GM12878 (cell line): ENCODE data around the gene KIAA1586. TPM values are rescaled to one million over a fixed set of nuclear protein-coding genes. Genes with fewer than 3 reads are reported as not detected.

ENCODE experiments used
- ATAC-seq: fragments of 200-7000 bp; cut with Tn5 transposase; 3 replicates; pipeline ENCODE4 v1.9.1; 2020; ENCODE audit warnings: mild to moderate bottlenecking, moderate library complexity
- BruUV-seq: library from RNA; stranded (reverse); fragments of 400-500 nt; replicated peaks from 2 replicates; lab custom pipeline; 2021; lab: Mats Ljungman, UMichigan
- CTCF ChIA-PET: fragments of 300-600 bp; sonication (Branson Sonifier 250); formaldehyde crosslinking; extraction: SDS; loops from one replicate; lab custom pipeline; 2021; ENCODE audit warnings: inconsistent platforms; lab: Yijun Ruan, JAX
- POLR2A ChIA-PET: fragments of 350-600 bp; formaldehyde crosslinking; extraction: SDS; loops from one replicate; lab custom pipeline; 2021; ENCODE audit warnings: inconsistent platforms; lab: Charles Lee
- RAD21 ChIA-PET: fragments of 300-600 bp; sonication (Branson Sonifier 250); formaldehyde crosslinking; loops from one replicate; lab custom pipeline; 2023; ENCODE audit warnings: antibody characterized with exemption; ENCODE audit not compliant: unreplicated experiment; lab: Charles Lee
- SMC1A ChIA-PET: fragments of 300-600 bp; sonication (Branson Sonifier 250); formaldehyde crosslinking; loops from one replicate; lab custom pipeline; 2023; ENCODE audit not compliant: unreplicated experiment, uncharacterized antibody; lab: Charles Lee
- DNase-seq: peaks from one replicate; pipeline ENCODE4 v3.0.0-alpha.2; 2011; ENCODE audit warnings: low read depth, low spot score
- FAIRE-seq: peaks from 3 replicates; lab custom pipeline; 2011; peaks lifted over from hg19 to GRCh38; lab: Jason Lieb, UNC
- H2AFZ ChIP-seq: 2 replicates; pipeline ENCODE4 v1.6.0; 2011; ENCODE audit warnings: low read depth, low read length, control low read depth; ENCODE audit not compliant: control insufficient read depth
- H3K27ac ChIP-seq: 2 replicates; pipeline ENCODE4 v1.5.1; 2011; ENCODE audit warnings: control low read depth; ENCODE audit not compliant: control insufficient read depth, insufficient read depth
- H3K27me3 ChIP-seq, 2 experiments: replicated peaks in 1 of 2; 2 replicates each; pipeline versions ENCODE4 v1.6.0 to v1.6.1; 2011; ENCODE audit warnings: low read length in 1 of 2; ENCODE audit not compliant: control insufficient read depth in 2 of 2, insufficient read depth in 2 of 2
- H3K36me3 ChIP-seq, 2 experiments: 2 replicates each; pipeline ENCODE4 v1.5.1; 2011; ENCODE audit warnings: low read length in 1 of 2; ENCODE audit not compliant: control insufficient read depth in 2 of 2, insufficient read depth in 2 of 2
- H3K4me1 ChIP-seq: 2 replicates; pipeline ENCODE4 v1.6.1; 2011; ENCODE audit warnings: mild to moderate bottlenecking, low read length, moderate library complexity, mixed read lengths; ENCODE audit not compliant: control insufficient read depth, insufficient read depth
- H3K4me2 ChIP-seq: 2 replicates; pipeline ENCODE4 v1.6.0; 2011; ENCODE audit warnings: control low read depth; ENCODE audit not compliant: control insufficient read depth, insufficient read depth
- H3K4me3 ChIP-seq: fragments of 200-600 bp; sonication (generic); 2 replicates; pipeline ENCODE4 v1.5.1; 2016
- H3K79me2 ChIP-seq: 2 replicates; pipeline ENCODE4 v1.6.0; 2011; ENCODE audit warnings: low read length; ENCODE audit not compliant: control insufficient read depth, insufficient read depth
- H3K9ac ChIP-seq: 2 replicates; pipeline ENCODE4 v1.8.0; 2011; ENCODE audit warnings: low read length, control low read depth, mixed read lengths; ENCODE audit not compliant: control insufficient read depth, insufficient read depth
- H3K9me3 ChIP-seq: replicated peaks from 3 replicates; pipeline ENCODE4 v1.5.1; 2011; ENCODE audit warnings: mild to moderate bottlenecking, low read length; ENCODE audit not compliant: control insufficient read depth, insufficient read depth
- H4K20me1 ChIP-seq: 2 replicates; pipeline ENCODE4 v1.6.0; 2011; ENCODE audit not compliant: control insufficient read depth, insufficient read depth
- BCLAF1 ChIP-seq: fragments of 450-650 bp; IDR thresholded peaks from 2 replicates; pipeline ENCODE4 v1.6.1; 2017; ENCODE audit warnings: antibody characterized with exemption, mild to moderate bottlenecking, moderate library complexity
- CBFB ChIP-seq: IDR thresholded peaks from 2 replicates; pipeline ENCODE4 v1.6.1; 2016; ENCODE audit warnings: antibody characterized with exemption, low read depth
- FOXK2 ChIP-seq: fragments of 450-650 bp; IDR thresholded peaks from 2 replicates; pipeline ENCODE4 v1.6.1; 2017; ENCODE audit warnings: mild to moderate bottlenecking, moderate library complexity
- IKZF1 ChIP-seq: fragments of 450-650 bp; conservative IDR thresholded peaks from 2 replicates; pipeline ENCODE4 v1.6.1; 2017; ENCODE audit warnings: antibody characterized with exemption, mild to moderate bottlenecking
- JUNB ChIP-seq: IDR thresholded peaks from 2 replicates; pipeline ENCODE4 v1.6.1; 2016; ENCODE audit warnings: antibody characterized with exemption, mild to moderate bottlenecking
- PBX3 ChIP-seq: IDR thresholded peaks from 2 replicates; pipeline ENCODE4 v1.6.1; 2011; ENCODE audit warnings: mild to moderate bottlenecking, low read depth, low read length, moderate library complexity; ENCODE audit not compliant: insufficient replicate concordance
- SUPT20H ChIP-seq: IDR thresholded peaks from 2 replicates; pipeline ENCODE4 v1.6.1; 2011; ENCODE audit warnings: low read depth, mild to moderate bottlenecking, low read length, moderate library complexity, borderline replicate concordance; ENCODE audit not compliant: control insufficient read depth
- USF1 ChIP-seq: IDR thresholded peaks from 2 replicates; pipeline ENCODE4 v1.6.1; 2011; ENCODE audit warnings: borderline replicate concordance, low read depth, mild to moderate bottlenecking, moderate library complexity, mixed read lengths, low read length; ENCODE audit not compliant: insufficient read depth; ENCODE audit errors: extremely low read length
- WGBS: methylation state at CpG from one replicate; pipeline ENCODE4 v1.1.6; 2016; ENCODE audit warnings: low lambda C conversion rate; ENCODE audit not compliant: insufficient replicate concordance, insufficient coverage; ENCODE audit errors: missing lambda C conversion rate; 5-methylcytosine and 5-hydroxymethylcytosine counted together
- in situ Hi-C: fragments of 300-500 bp; cut with MboI; formaldehyde crosslinking; loops from 9 replicates; pipeline ENCODE4 v1.14.3; 2018; ENCODE audit warnings: mixed read lengths
- intact Hi-C: fragments of 100-400 bp; cut with micrococcal nuclease; formaldehyde crosslinking; loops from one replicate; pipeline ENCODE4 v1.14.2; 2022; ENCODE audit not compliant: unreplicated experiment
- polyA plus RNA-seq, 11 experiments: library from polyadenylated mRNA; depleted of rRNA in 4 of 11; unstranded in 6 of 11; stranded (reverse) in 5 of 11; fragments of >200 nt; fragmentation: Nextera tagmentation in 4 of 11; fragmentation: Illumina TruSeq in 1 of 11; extraction: Ambion mirVana in 4 of 11; extraction: Trizol in 1 of 11; gene quantifications; 1 replicate in 1 of 11; 2 replicates in 10 of 11; pipeline versions ENCODE4 v1.2.1 to v1.2.3, GENCODE V29; 2011 to 2016; ENCODE audit warnings: inconsistent platforms in 2 of 11, missing spikeins in 2 of 11, low read depth in 1 of 11
- total RNA-seq, 4 experiments: library from RNA; depleted of rRNA in 3 of 4; stranded (reverse); fragments of >200 nt in 3 of 4; fragmentation: Illumina TruSeq in 1 of 4; extraction: Trizol in 1 of 4; gene quantifications; 2 replicates each; pipeline versions ENCODE4 v1.2.1 to v1.2.3, GENCODE V29; 2013 to 2021

The KIAA1586 gene
- total and polyA plus RNA-seq, 10 of the 15 experiments (the other 5 are each of a cell fraction or from before 2014, with no cell fraction given) = 13.1 to 33.1 (median 21.2) TPM

GRCh38 chr6:57026001-57026400 lies 20.5 kb upstream of the KIAA1586 start (continued):
- no peak for TF ChIP-seq SUPT20H

- Histone ChIP-seq H3K27me3 (no peaks in the 10 kb centered on the region), H3K27ac (no peak overlapping the region), H2AFZ (no peak overlapping the region), H3K4me2 (no peak overlapping the region), H3K4me3 (no peak overlapping the region), H3K4me1 (no peaks in the 10 kb centered on the region), H3K36me3 (no peaks in the 10 kb centered on the region), H3K9me3 (peaks cover 5% of the 10 kb centered on the region; the same call in 1 of the 3 replicates), H4K20me1 (no peaks in the 10 kb centered on the region), H3K9ac (no peak overlapping the region), H3K79me2 (no peaks in the 10 kb centered on the region)
- FAIRE-seq (peak; percentile 44), DNase-seq (no peak), ATAC-seq (no peak)
- CTCF ChIA-PET = no interaction called here
- SMC1A ChIA-PET = no interaction called here
- BruUV-seq = no TSS peak
- RAD21 ChIA-PET = no interaction called here
- POLR2A ChIA-PET = no interaction called here
- intact Hi-C loops = no loop called here
- TF ChIP-seq USF1 (no peak), JUNB (no peak), IKZF1 (no peak), CBFB (no peak), FOXK2 (no peak), BCLAF1 (no peak), PBX3 (no peak)
- 24% methylated on average over 3 of the region's 3 CpGs for WGBS
- in situ Hi-C loops = no loop called here
Observed at GRCh38 chr6:57027301-57027700, 19.2 kb upstream of the KIAA1586 start.
